ENCODE results near the gene FAM200B.

FAM200B gene

GRCh38 chr4:15681372-15682241 lies at the start of gene FAM200B:
Gene FAM200B, plus strand, starts transcription at chr4:15681827. Its CDS starts 5,151 bp downstream, at chr4:15686978.
- Mint-ChIP-seq H3K4me1 (ENCODE audit: low read depth) (peaks cover 26% of the 10 kb centered on the region), H3K36me3 (ENCODE audit: low read depth) (peaks cover 20% of the 10 kb centered on the region), H3K9me3 (no peaks in the 10 kb centered on the region), H3K4me3 (peak within 1 kb of the TSS; percentile 91), H3K27ac (peak within 1 kb of the TSS; percentile 92), H3K27me3 (ENCODE audit: low read depth) (no peaks in the 10 kb centered on the region)

DNA sequence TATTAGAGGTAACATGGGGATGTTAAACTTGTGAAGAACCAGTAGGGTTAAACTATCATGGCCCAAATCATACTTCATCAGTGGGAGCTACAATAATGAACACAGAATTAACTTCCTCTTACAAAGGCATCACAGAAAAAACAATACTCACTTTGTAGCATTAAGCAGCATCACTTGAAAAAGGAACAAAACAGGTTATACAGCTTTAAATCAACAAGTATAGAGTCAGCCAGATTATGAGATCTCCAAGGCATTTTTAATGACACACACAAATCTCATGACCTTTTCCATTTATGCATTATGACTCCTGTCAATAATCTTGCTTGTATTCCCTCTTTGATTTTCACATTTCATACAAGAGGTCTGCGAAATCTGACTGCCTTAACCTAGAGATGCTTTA lies 44.8 kb upstream of the FAM200B start:
- Mint-ChIP-seq H3K27ac (no peak overlapping the region), H3K4me1 (ENCODE audit: low read depth) (no peaks in the 10 kb centered on the region), H3K9me3 (peaks cover 5% of the 10 kb centered on the region), H3K27me3 (ENCODE audit: low read depth) (no peaks in the 10 kb centered on the region), H3K36me3 (ENCODE audit: low read depth) (peaks cover 34% of the 10 kb centered on the region), H3K4me3 (no peak overlapping the region)

GRCh38 chr4:15638418-15638817 lies 43.2 kb upstream of the FAM200B start:
- Mint-ChIP-seq H3K36me3 (ENCODE audit: low read depth) (peaks cover 23% of the 10 kb centered on the region), H3K27me3 (ENCODE audit: low read depth) (no peaks in the 10 kb centered on the region), H3K27ac (no peak overlapping the region), H3K9me3 (no peaks in the 10 kb centered on the region), H3K4me3 (no peak overlapping the region), H3K4me1 (ENCODE audit: low read depth) (no peaks in the 10 kb centered on the region)

- Mint-ChIP-seq H3K9me3 (no peaks in the 10 kb centered on the region), H3K36me3 (ENCODE audit: low read depth) (peaks cover 6% of the 10 kb centered on the region), H3K4me3 (no peak overlapping the region), H3K27me3 (ENCODE audit: low read depth) (no peaks in the 10 kb centered on the region), H3K4me1 (ENCODE audit: low read depth) (peaks cover 42% of the 10 kb centered on the region), H3K27ac (no peak overlapping the region)
Measured at GRCh38 chr4:15648600-15648999, 33.0 kb upstream of the FAM200B start.

GRCh38 chr4:15649914-15650545 lies 31.6 kb upstream of the FAM200B start:
- no peaks in the 10 kb centered on the region for H3K9me3 Mint-ChIP-seq
- no peaks in the 10 kb centered on the region for H3K27me3 Mint-ChIP-seq (ENCODE audit: low read depth)
- H3K4me3 Mint-ChIP-seq = no peak overlapping the region
- peaks cover 42% of the 10 kb centered on the region for H3K4me1 Mint-ChIP-seq (ENCODE audit: low read depth)
- H3K27ac Mint-ChIP-seq = no peak overlapping the region
- H3K36me3 Mint-ChIP-seq (ENCODE audit: low read depth) = peaks cover 4% of the 10 kb centered on the region

DNA sequence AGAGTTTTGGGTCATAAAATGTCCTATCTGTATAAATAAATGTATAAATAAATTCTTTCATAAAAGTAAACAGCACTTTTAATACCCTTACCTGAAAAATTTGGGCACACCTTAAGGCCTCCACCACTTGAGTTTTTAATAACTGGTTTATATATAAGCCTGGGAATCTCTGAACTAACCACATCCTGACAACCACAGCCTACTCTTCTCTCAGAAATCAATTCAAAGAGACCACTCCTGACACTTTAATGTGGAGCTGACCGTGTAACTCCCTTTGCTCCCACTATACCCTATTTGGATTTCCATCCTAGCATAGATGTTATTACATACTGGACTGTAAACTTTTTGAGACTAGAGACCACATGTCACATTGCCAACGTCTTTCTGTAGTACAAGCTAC lies 30.0 kb upstream of the FAM200B start:
- H3K27ac Mint-ChIP-seq = no peak overlapping the region
- peaks cover 4% of the 10 kb centered on the region for H3K36me3 Mint-ChIP-seq (ENCODE audit: low read depth)
- peak overlapping the region; percentile 11 for H3K4me3 Mint-ChIP-seq
- no peaks in the 10 kb centered on the region for H3K27me3 Mint-ChIP-seq (ENCODE audit: low read depth)
- peaks cover 45% of the 10 kb centered on the region for H3K4me1 Mint-ChIP-seq (ENCODE audit: low read depth)
- no peaks in the 10 kb centered on the region for H3K9me3 Mint-ChIP-seq

DNA sequence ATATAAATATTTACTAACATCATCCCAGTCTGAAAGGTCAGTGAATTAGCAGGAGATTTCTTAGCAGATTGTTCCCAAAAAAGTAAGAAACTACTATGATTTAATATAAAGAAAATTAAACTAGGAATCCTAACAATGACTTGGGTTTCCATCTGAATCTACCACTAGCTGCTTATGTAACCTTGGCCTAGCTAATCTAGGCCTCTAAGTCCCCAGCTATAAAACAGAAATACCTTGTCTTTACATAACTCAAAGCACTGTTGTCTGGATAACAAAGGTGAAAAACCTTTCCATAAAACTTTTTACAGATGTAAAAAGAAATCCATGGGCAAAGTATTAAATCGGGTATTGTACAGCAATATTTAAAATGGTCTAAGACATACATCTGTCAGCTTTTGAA lies 29.4 kb upstream of the FAM200B start:
- H3K27ac Mint-ChIP-seq = no peak overlapping the region
- no peak overlapping the region for H3K4me3 Mint-ChIP-seq
- peaks cover 47% of the 10 kb centered on the region for H3K4me1 Mint-ChIP-seq (ENCODE audit: low read depth)
- peaks cover 4% of the 10 kb centered on the region for H3K36me3 Mint-ChIP-seq (ENCODE audit: low read depth)
- no peaks in the 10 kb centered on the region for H3K9me3 Mint-ChIP-seq
- no peaks in the 10 kb centered on the region for H3K27me3 Mint-ChIP-seq (ENCODE audit: low read depth)

- peaks cover 4% of the 10 kb centered on the region for H3K36me3 Mint-ChIP-seq (ENCODE audit: low read depth)
- peaks cover 47% of the 10 kb centered on the region for H3K4me1 Mint-ChIP-seq (ENCODE audit: low read depth)
- peak overlapping the region; percentile 74 for H3K27ac Mint-ChIP-seq
- H3K9me3 Mint-ChIP-seq = no peaks in the 10 kb centered on the region
- no peaks in the 10 kb centered on the region for H3K27me3 Mint-ChIP-seq (ENCODE audit: low read depth)
- peak overlapping the region; percentile 98 for H3K4me3 Mint-ChIP-seq
Measured at GRCh38 chr4:15652841-15653240, 28.8 kb upstream of the FAM200B start.

DNA sequence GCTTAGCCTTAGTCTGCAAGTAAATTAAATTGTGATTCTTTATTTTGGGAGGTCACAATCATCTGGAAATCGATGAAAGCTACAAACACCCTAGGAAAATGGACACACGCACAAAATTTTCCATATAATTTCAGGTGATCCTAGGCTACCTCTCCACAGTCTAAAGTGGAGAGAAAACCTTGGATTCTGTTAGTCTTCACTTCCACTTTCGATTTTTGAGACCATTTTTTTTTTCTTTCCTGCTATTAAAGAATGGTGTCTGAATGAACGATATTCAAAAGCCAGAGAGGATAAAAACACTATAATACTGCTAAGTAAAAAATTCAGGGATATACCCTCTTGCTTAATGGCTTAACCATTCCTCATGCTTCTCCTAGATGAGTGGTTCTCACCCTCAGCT lies 28.2 kb upstream of the FAM200B start:
- H3K9me3 Mint-ChIP-seq = no peaks in the 10 kb centered on the region
- peak overlapping the region; percentile 98 for H3K4me3 Mint-ChIP-seq
- H3K36me3 Mint-ChIP-seq (ENCODE audit: low read depth) = peaks cover 4% of the 10 kb centered on the region
- H3K4me1 Mint-ChIP-seq (ENCODE audit: low read depth) = peaks cover 45% of the 10 kb centered on the region
- peak overlapping the region; percentile 97 for H3K27ac Mint-ChIP-seq
- H3K27me3 Mint-ChIP-seq (ENCODE audit: low read depth) = no peaks in the 10 kb centered on the region

- H3K27ac Mint-ChIP-seq = peak overlapping the region; percentile 97
- H3K27me3 Mint-ChIP-seq (ENCODE audit: low read depth) = no peaks in the 10 kb centered on the region
- H3K4me1 Mint-ChIP-seq (ENCODE audit: low read depth) = peaks cover 41% of the 10 kb centered on the region
- no peaks in the 10 kb centered on the region for H3K9me3 Mint-ChIP-seq
- peaks cover 2% of the 10 kb centered on the region for H3K36me3 Mint-ChIP-seq (ENCODE audit: low read depth)
- peak overlapping the region; percentile 98 for H3K4me3 Mint-ChIP-seq
Measured at GRCh38 chr4:15653864-15654592, 27.6 kb upstream of the FAM200B start.

GRCh38 chr4:15654593-15655222 lies 26.9 kb upstream of the FAM200B start:
- Mint-ChIP-seq H3K27ac (peak overlapping the region; percentile 97), H3K4me1 (ENCODE audit: low read depth) (peaks cover 41% of the 10 kb centered on the region), H3K27me3 (ENCODE audit: low read depth) (no peaks in the 10 kb centered on the region), H3K36me3 (ENCODE audit: low read depth) (peaks cover 2% of the 10 kb centered on the region), H3K9me3 (no peaks in the 10 kb centered on the region), H3K4me3 (peak overlapping the region; percentile 98)

GRCh38 chr4:15655223-15656037 lies 26.2 kb upstream of the FAM200B start, which contains the start of gene FBXL5:
Gene FBXL5, minus strand, starts transcription at chr4:15655357. Its CDS starts 70 bp downstream, at chr4:15655287.
- peak within 1 kb of the TSS; percentile 98 for H3K4me3 Mint-ChIP-seq
- H3K4me1 Mint-ChIP-seq (ENCODE audit: low read depth) = peaks cover 38% of the 10 kb centered on the region
- no peaks in the 10 kb centered on the region for H3K27me3 Mint-ChIP-seq (ENCODE audit: low read depth)
- H3K36me3 Mint-ChIP-seq (ENCODE audit: low read depth) = peaks cover 2% of the 10 kb centered on the region
- peak within 1 kb of the TSS; percentile 97 for H3K27ac Mint-ChIP-seq
- no peaks in the 10 kb centered on the region for H3K9me3 Mint-ChIP-seq

DNA sequence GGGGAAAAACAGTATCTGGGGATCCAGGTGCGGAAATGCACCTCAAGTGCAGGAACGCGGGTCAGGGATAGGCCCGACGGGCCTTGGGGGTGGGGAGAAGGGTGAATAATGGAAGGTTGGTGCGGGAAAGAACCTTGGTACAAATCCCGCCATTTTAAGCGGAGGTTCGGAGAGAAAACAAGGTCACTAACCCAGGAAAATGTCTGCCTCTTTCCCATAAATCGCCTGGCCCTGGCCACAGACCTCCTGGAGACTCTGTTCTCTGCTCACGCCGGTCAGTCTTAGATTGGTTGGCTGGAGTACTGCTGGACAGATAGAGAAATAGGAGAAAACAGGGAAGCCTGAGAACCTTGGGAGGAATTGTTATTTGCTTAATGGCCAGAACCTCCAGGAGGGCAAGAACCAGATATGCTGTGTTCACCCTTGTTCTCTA lies 25.6 kb upstream of the FAM200B start:
- Mint-ChIP-seq H3K9me3 (no peaks in the 10 kb centered on the region), H3K36me3 (ENCODE audit: low read depth) (peaks cover 2% of the 10 kb centered on the region), H3K4me1 (ENCODE audit: low read depth) (peaks cover 34% of the 10 kb centered on the region), H3K27ac (peak overlapping the region; percentile 97), H3K4me3 (peak overlapping the region; percentile 94), H3K27me3 (ENCODE audit: low read depth) (no peaks in the 10 kb centered on the region)

All from T-helper 1 cell treated with Interleukin-12 subunit alpha and Interleukin-12 subunit beta and Interleukin-4 antibody, amounts not matched to agents 30 μg/mL and 1 μg/mL, for 36 hours (primary cell).